ENCODE measurements around the gene GDI1. TPM values are rescaled to one million over a fixed set of nuclear protein-coding genes. Genes with fewer than 3 reads are reported as not detected.

Gene GDI1
- total and polyA plus RNA-seq, 9 donors = 45.4 to 106 (median 91.3) TPM

GRCh38 chrX:154486396-154487207 is 49.6 kb downstream of the GDI1 start, which contains the start of gene UBL4A:
TSS of gene UBL4A (minus strand) at chrX:154486615. CDS start at chrX:154486584, 31 bp downstream.
- peak; percentile 55 for DNase-seq

GRCh38 chrX:154487518-154488290 is 50.8 kb downstream of the GDI1 start:
- peaks cover 23% of the 10 kb centered on the region for H3K4me1 ChIP-seq (ENCODE audit: control insufficient read depth, insufficient read depth, low read length)
- H3K36me3 ChIP-seq (ENCODE audit: control insufficient read depth, insufficient read depth, low read length) = peaks cover 15% of the 10 kb centered on the region
- 89% methylated on average over 28 of the region's 28 CpGs for WGBS (ENCODE audit: insufficient coverage)
- H3K4me3 ChIP-seq (ENCODE audit: low read length) = no peak overlapping the region
- no peak for DNase-seq
- no peak overlapping the region for H3K27ac ChIP-seq (ENCODE audit: low read length)
- H3K27me3 ChIP-seq (ENCODE audit: control insufficient read depth, insufficient read depth, low read length) = no peaks in the 10 kb centered on the region
- no peaks in the 10 kb centered on the region for H3K9me3 ChIP-seq (replicated peaks; ENCODE audit: control insufficient read depth, low read depth, low read length)

More at GRCh38 chrX:154486396-154487207, 49.6 kb downstream of the GDI1 start, which contains the start of gene UBL4A:
- Histone ChIP-seq H3K36me3 (ENCODE audit: control insufficient read depth, insufficient read depth, low read length) (peaks cover 15% of the 10 kb centered on the region), H3K4me1 (ENCODE audit: control insufficient read depth, insufficient read depth, low read length) (peaks cover 23% of the 10 kb centered on the region), H3K9me3 (replicated peaks; ENCODE audit: control insufficient read depth, low read depth, low read length) (no peaks in the 10 kb centered on the region), H3K27ac (ENCODE audit: low read length) (peak within 1 kb of the TSS; percentile 69), H3K27me3 (ENCODE audit: control insufficient read depth, insufficient read depth, low read length) (no peaks in the 10 kb centered on the region), H3K4me3 (ENCODE audit: low read length) (peak within 1 kb of the TSS; percentile 50)
- 22% methylated on average over 72 of the region's 95 CpGs for WGBS (ENCODE audit: insufficient coverage)

- Histone ChIP-seq H3K27me3 (ENCODE audit: control insufficient read depth, insufficient read depth, low read length) (no peaks in the 10 kb centered on the region), H3K27ac (ENCODE audit: low read length) (no peak overlapping the region), H3K9me3 (replicated peaks; ENCODE audit: control insufficient read depth, low read depth, low read length) (no peaks in the 10 kb centered on the region), H3K4me1 (ENCODE audit: control insufficient read depth, insufficient read depth, low read length) (peaks cover 23% of the 10 kb centered on the region), H3K36me3 (ENCODE audit: control insufficient read depth, insufficient read depth, low read length) (peaks cover 15% of the 10 kb centered on the region), H3K4me3 (ENCODE audit: low read length) (no peak overlapping the region)
- no peak for DNase-seq
- WGBS (ENCODE audit: insufficient coverage) = 89% methylated on average over 16 of the region's 20 CpGs
These were observed 51.6 kb downstream of the GDI1 start for GRCh38 chrX:154488336-154489075.

- peaks cover 23% of the 10 kb centered on the region for H3K4me1 ChIP-seq (ENCODE audit: control insufficient read depth, insufficient read depth, low read length)
- H3K9me3 ChIP-seq (replicated peaks; ENCODE audit: control insufficient read depth, low read depth, low read length) = no peaks in the 10 kb centered on the region
- H3K4me3 ChIP-seq (ENCODE audit: low read length) = no peak overlapping the region
- 93% methylated on average over 2 of the region's 4 CpGs for WGBS (ENCODE audit: insufficient coverage)
- no peak overlapping the region for H3K27ac ChIP-seq (ENCODE audit: low read length)
- DNase-seq = no peak
- peaks cover 13% of the 10 kb centered on the region for H3K36me3 ChIP-seq (ENCODE audit: control insufficient read depth, insufficient read depth, low read length)
- no peaks in the 10 kb centered on the region for H3K27me3 ChIP-seq (ENCODE audit: control insufficient read depth, insufficient read depth, low read length)
These were observed 52.2 kb downstream of the GDI1 start for GRCh38 chrX:154489182-154489581.

- DNase-seq = peak; percentile 55
- WGBS (ENCODE audit: insufficient coverage) = 28% methylated on average over 18 of the region's 19 CpGs
These were observed 53.1 kb downstream of the GDI1 start for GRCh38 chrX:154490021-154490413.

GRCh38 chrX:154490414-154491083 is 53.6 kb downstream of the GDI1 start, which contains the start of gene SLC10A3:
TSS of gene SLC10A3 (minus strand) at chrX:154490629. CDS start at chrX:154488940, 1,689 bp downstream.
- Histone ChIP-seq H3K36me3 (ENCODE audit: control insufficient read depth, insufficient read depth, low read length) (peaks cover 4% of the 10 kb centered on the region), H3K27me3 (ENCODE audit: control insufficient read depth, insufficient read depth, low read length) (no peaks in the 10 kb centered on the region), H3K9me3 (replicated peaks; ENCODE audit: control insufficient read depth, low read depth, low read length) (no peaks in the 10 kb centered on the region), H3K27ac (ENCODE audit: low read length) (peak within 1 kb of the TSS; percentile 96), H3K4me1 (ENCODE audit: control insufficient read depth, insufficient read depth, low read length) (peaks cover 16% of the 10 kb centered on the region), H3K4me3 (ENCODE audit: low read length) (peak within 1 kb of the TSS; percentile 78)
- DNase-seq = peak; percentile 96
- WGBS (ENCODE audit: insufficient coverage) = 22% methylated on average over 61 of the region's 71 CpGs

More at GRCh38 chrX:154490021-154490413, 53.1 kb downstream of the GDI1 start:
- H3K27ac ChIP-seq (ENCODE audit: low read length) = peak overlapping the region; percentile 62
- H3K36me3 ChIP-seq (ENCODE audit: control insufficient read depth, insufficient read depth, low read length) = peaks cover 4% of the 10 kb centered on the region
- H3K4me1 ChIP-seq (ENCODE audit: control insufficient read depth, insufficient read depth, low read length) = peaks cover 22% of the 10 kb centered on the region
- H3K9me3 ChIP-seq (replicated peaks; ENCODE audit: control insufficient read depth, low read depth, low read length) = no peaks in the 10 kb centered on the region
- no peaks in the 10 kb centered on the region for H3K27me3 ChIP-seq (ENCODE audit: control insufficient read depth, insufficient read depth, low read length)
- peak overlapping the region; percentile 56 for H3K4me3 ChIP-seq (ENCODE audit: low read length)

Other genes with a start within 250 kb of the GDI1 start
- gene OPN1MW2, start 217.4 kb upstream of the GDI1 start, total RNA-seq = not detected
- gene OPN1MW2, start 217.4 kb upstream of the GDI1 start, polyA plus RNA-seq (ENCODE audit: insufficient read depth in 1 of 8, insufficient read length in 8 of 8, low replicate concordance in 1 of 8) = not detected
- not detected for gene OPN1MW3, start 179.6 kb upstream of the GDI1 start, total RNA-seq
- gene OPN1MW3, start 179.6 kb upstream of the GDI1 start, polyA plus RNA-seq (ENCODE audit: insufficient read depth in 1 of 8, insufficient read length in 8 of 8, low replicate concordance in 1 of 8) = not detected
- gene TEX28, start 142.0 kb upstream of the GDI1 start, total RNA-seq = not detected
- not detected for gene TEX28, start 142.0 kb upstream of the GDI1 start, polyA plus RNA-seq (ENCODE audit: insufficient read depth in 1 of 8, insufficient read length in 8 of 8, low replicate concordance in 1 of 8)
- 0.27 TPM for gene TKTL1, start 141.4 kb upstream of the GDI1 start, total RNA-seq
- gene TKTL1, start 141.4 kb upstream of the GDI1 start, polyA plus RNA-seq (ENCODE audit: insufficient read depth in 1 of 8, insufficient read length in 8 of 8, low replicate concordance in 1 of 8) = under 1 TPM; 0.15 to 0.73 (median 0.29) TPM
- gene FLNA, start 62.5 kb upstream of the GDI1 start, total RNA-seq = 212 TPM
- gene FLNA, start 62.5 kb upstream of the GDI1 start, polyA plus RNA-seq (ENCODE audit: insufficient read depth in 1 of 8, insufficient read length in 8 of 8, low replicate concordance in 1 of 8) = 100 to 1,000 TPM; 329 to 450 (median 367) TPM
- 8.7 TPM for gene EMD, start 57.9 kb upstream of the GDI1 start, total RNA-seq
- 10 to 100 TPM; 48.8 to 66.7 (median 57.4) TPM for gene EMD, start 57.9 kb upstream of the GDI1 start, polyA plus RNA-seq (ENCODE audit: insufficient read depth in 1 of 8, insufficient read length in 8 of 8, low replicate concordance in 1 of 8)
- gene RPL10, start 38.8 kb upstream of the GDI1 start, total RNA-seq = 7,222 TPM
- 1,000 to 10,000 TPM; 5,887 to 6,889 (median 5,977) TPM for gene RPL10, start 38.8 kb upstream of the GDI1 start, polyA plus RNA-seq (ENCODE audit: insufficient read depth in 1 of 8, insufficient read length in 8 of 8, low replicate concordance in 1 of 8)
- gene DNASE1L1, start 27.9 kb upstream of the GDI1 start, total RNA-seq = 35.2 TPM
- gene DNASE1L1, start 27.9 kb upstream of the GDI1 start, polyA plus RNA-seq (ENCODE audit: insufficient read depth in 1 of 8, insufficient read length in 8 of 8, low replicate concordance in 1 of 8) = 10 to 100 TPM; 17.8 to 38.7 (median 30.8) TPM
- gene TAFAZZIN, start 25.6 kb upstream of the GDI1 start, total RNA-seq = 17.2 TPM
- 10 to 100 TPM; 17.0 to 34.8 (median 27.3) TPM for gene TAFAZZIN, start 25.6 kb upstream of the GDI1 start, polyA plus RNA-seq (ENCODE audit: insufficient read depth in 1 of 8, insufficient read length in 8 of 8, low replicate concordance in 1 of 8)
- gene ATP6AP1, start 8.5 kb upstream of the GDI1 start, total RNA-seq = 30.0 TPM
- gene ATP6AP1, start 8.5 kb upstream of the GDI1 start, polyA plus RNA-seq (ENCODE audit: insufficient read depth in 1 of 8, insufficient read length in 8 of 8, low replicate concordance in 1 of 8) = 10 to 100 TPM; 58.0 to 78.3 (median 67.6) TPM
- gene FAM50A, start 7.0 kb downstream of the GDI1 start, total RNA-seq = 38.0 TPM
- 10 to 100 TPM; 61.4 to 71.4 (median 65.9) TPM for gene FAM50A, start 7.0 kb downstream of the GDI1 start, polyA plus RNA-seq (ENCODE audit: insufficient read depth in 1 of 8, insufficient read length in 8 of 8, low replicate concordance in 1 of 8)
- gene PLXNA3, start 21.1 kb downstream of the GDI1 start, total RNA-seq = 7.4 TPM
- 10 to 100 TPM; 27.5 to 48.1 (median 38.8) TPM for gene PLXNA3, start 21.1 kb downstream of the GDI1 start, polyA plus RNA-seq (ENCODE audit: insufficient read depth in 1 of 8, insufficient read length in 8 of 8, low replicate concordance in 1 of 8)
- gene LAGE3, start 42.1 kb downstream of the GDI1 start, total RNA-seq = 16.2 TPM
- 10 to 100 TPM; 12.1 to 15.9 (median 14.5) TPM for gene LAGE3, start 42.1 kb downstream of the GDI1 start, polyA plus RNA-seq (ENCODE audit: insufficient read depth in 1 of 8, insufficient read length in 8 of 8, low replicate concordance in 1 of 8)
- gene UBL4A, start 49.5 kb downstream of the GDI1 start, total RNA-seq = 26.2 TPM
- 10 to 100 TPM; 20.3 to 27.8 (median 24.5) TPM for gene UBL4A, start 49.5 kb downstream of the GDI1 start, polyA plus RNA-seq (ENCODE audit: insufficient read depth in 1 of 8, insufficient read length in 8 of 8, low replicate concordance in 1 of 8)
- gene SLC10A3, start 53.5 kb downstream of the GDI1 start, total RNA-seq = 7.8 TPM
- gene SLC10A3, start 53.5 kb downstream of the GDI1 start, polyA plus RNA-seq (ENCODE audit: insufficient read depth in 1 of 8, insufficient read length in 8 of 8, low replicate concordance in 1 of 8) = 10 to 100 TPM; 10.4 to 17.9 (median 13.3) TPM
- gene FAM3A, start 79.1 kb downstream of the GDI1 start, total RNA-seq = 19.1 TPM
- 10 to 100 TPM; 22.7 to 34.7 (median 28.9) TPM for gene FAM3A, start 79.1 kb downstream of the GDI1 start, polyA plus RNA-seq (ENCODE audit: insufficient read depth in 1 of 8, insufficient read length in 8 of 8, low replicate concordance in 1 of 8)
- 5.8 TPM for gene G6PD, start 109.7 kb downstream of the GDI1 start, total RNA-seq
- 10 to 100 TPM; 11.0 to 19.4 (median 13.9) TPM for gene G6PD, start 109.7 kb downstream of the GDI1 start, polyA plus RNA-seq (ENCODE audit: insufficient read depth in 1 of 8, insufficient read length in 8 of 8, low replicate concordance in 1 of 8)
- gene IKBKG, start 110.5 kb downstream of the GDI1 start, total RNA-seq = 9.4 TPM
- 10 to 100 TPM; 12.2 to 16.3 (median 14.0) TPM for gene IKBKG, start 110.5 kb downstream of the GDI1 start, polyA plus RNA-seq (ENCODE audit: insufficient read depth in 1 of 8, insufficient read length in 8 of 8, low replicate concordance in 1 of 8)
- gene CTAG1A, start 148.0 kb downstream of the GDI1 start, total RNA-seq = not detected
- gene CTAG1A, start 148.0 kb downstream of the GDI1 start, polyA plus RNA-seq (ENCODE audit: insufficient read depth in 1 of 8, insufficient read length in 8 of 8, low replicate concordance in 1 of 8) = not detected
- gene CTAG1B, start 182.1 kb downstream of the GDI1 start, total RNA-seq = not detected
- gene CTAG1B, start 182.1 kb downstream of the GDI1 start, polyA plus RNA-seq (ENCODE audit: insufficient read depth in 1 of 8, insufficient read length in 8 of 8, low replicate concordance in 1 of 8) = not detected
- gene CTAG2, start 216.4 kb downstream of the GDI1 start, total RNA-seq = not detected
- not detected for gene CTAG2, start 216.4 kb downstream of the GDI1 start, polyA plus RNA-seq (ENCODE audit: insufficient read depth in 1 of 8, insufficient read length in 8 of 8, low replicate concordance in 1 of 8)

All from muscle of leg (tissue), 11 donors.